GM10847 (cell line): Measurements from ENCODE around the gene FAM200B.

Source experiments
- POLR2A ChIP-seq: IDR thresholded peaks from 2 replicates; pipeline ENCODE4 v1.6.1; 2011; ENCODE audit not compliant: insufficient read length; ENCODE audit errors: extremely low read depth

Gene FAM200B

GRCh38 chr4:15738877-15739276, 57.2 kb downstream of the FAM200B start:
- no peak for TF ChIP-seq POLR2A
